ENCODE measurements around the gene TMEM234.

- TF ChIP-seq POLR2A (IDR thresholded peaks at IDR 0.05; ENCODE audit: extremely low read depth, insufficient read length) = no peak
- no peak for TF ChIP-seq CTCF (IDR thresholded peaks at IDR 0.05; ENCODE audit: low read depth, low read length)
- TF ChIP-seq MYC (IDR thresholded peaks at IDR 0.05; ENCODE audit: low read depth, low read length) = no peak
Measured at GRCh38 chr1:32181563-32181962, 40.6 kb downstream of the TMEM234 start.
